AG04449 (cell line): ENCODE measurements around the gene OSBPL2.

Source experiments
- CTCF ChIA-PET: fragments of 350-600 bp; formaldehyde crosslinking; extraction: SDS; loops from one replicate; lab custom pipeline; 2021; ENCODE audit warnings: antibody characterized with exemption; lab: Yijun Ruan, JAX
- POLR2A ChIA-PET: fragments of 400-600, 350-600 bp; formaldehyde crosslinking; extraction: SDS; loops from one replicate; lab custom pipeline; 2020; ENCODE audit warnings: antibody characterized with exemption, inconsistent platforms; lab: Yijun Ruan, JAX
- DNase-seq: peaks from one replicate; pipeline ENCODE4 v3.0.0-alpha.2; 2010; ENCODE audit warnings: low read depth, low spot score
- H3K4me3 ChIP-seq: 2 replicates; pipeline ENCODE4 v1.5.1; 2011; ENCODE audit warnings: low read depth, mild to moderate bottlenecking, control low read depth, low read length
- CTCF ChIP-seq: IDR thresholded peaks from one replicate; pipeline ENCODE4 v1.5.1; 2011; ENCODE audit warnings: mild to moderate bottlenecking, moderate library complexity, low read length, control low read depth, inconsistent platforms; ENCODE audit not compliant: insufficient read depth; ENCODE audit errors: missing control alignments

The OSBPL2 gene

GRCh38 chr20:62277253-62277652, 38.9 kb downstream of the OSBPL2 start:
- TF ChIP-seq CTCF: no peak
- ChIA-PET CTCF (no interaction called here), POLR2A (no interaction called here)
- DNase-seq: no peak
- no peak overlapping the region for H3K4me3 ChIP-seq

- ChIA-PET POLR2A (no interaction called here), CTCF (no interaction called here)
- H3K4me3 ChIP-seq: no peak overlapping the region
- no peak for DNase-seq
- no peak for TF ChIP-seq CTCF
Observed at GRCh38 chr20:62280303-62280702, 42.0 kb downstream of the OSBPL2 start.

DNA sequence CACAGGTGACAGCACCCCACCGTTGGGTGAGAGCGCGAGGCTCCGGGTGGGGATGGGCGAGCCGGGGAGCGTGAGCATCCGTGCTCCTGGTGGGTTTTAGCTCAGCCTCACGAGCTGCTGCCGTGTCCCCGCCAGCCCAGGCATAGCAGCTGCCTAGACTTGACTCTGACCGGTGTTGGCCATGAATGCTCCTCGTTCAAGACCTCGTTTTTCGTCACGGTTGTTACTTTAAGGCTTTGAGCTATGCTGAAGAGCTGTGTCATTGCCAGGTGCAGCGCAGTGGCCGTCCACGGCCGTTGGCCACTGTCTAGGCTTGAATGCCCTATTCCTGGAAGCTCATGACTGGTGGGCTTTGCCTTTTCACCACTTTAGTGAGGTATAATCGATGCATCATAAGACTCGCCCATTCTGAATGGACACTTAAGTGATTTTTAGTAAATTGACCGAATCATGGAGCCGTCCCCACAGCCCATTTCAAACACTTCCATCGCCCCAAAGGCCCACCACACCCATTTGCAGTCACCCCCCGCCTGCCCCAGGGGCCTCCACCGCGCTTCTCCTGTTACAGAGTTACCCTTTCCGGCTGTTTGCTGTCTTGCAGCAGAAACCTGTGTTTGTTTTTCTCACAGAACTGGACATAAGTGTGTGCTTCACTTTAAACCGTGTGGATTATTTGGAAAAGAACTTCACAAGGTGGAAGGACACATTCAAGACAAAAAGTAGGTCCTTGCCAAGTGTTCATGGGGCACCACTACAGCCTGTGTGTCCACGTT, 43.0 kb downstream of the OSBPL2 start:
- POLR2A ChIA-PET: no interaction called here

DNA sequence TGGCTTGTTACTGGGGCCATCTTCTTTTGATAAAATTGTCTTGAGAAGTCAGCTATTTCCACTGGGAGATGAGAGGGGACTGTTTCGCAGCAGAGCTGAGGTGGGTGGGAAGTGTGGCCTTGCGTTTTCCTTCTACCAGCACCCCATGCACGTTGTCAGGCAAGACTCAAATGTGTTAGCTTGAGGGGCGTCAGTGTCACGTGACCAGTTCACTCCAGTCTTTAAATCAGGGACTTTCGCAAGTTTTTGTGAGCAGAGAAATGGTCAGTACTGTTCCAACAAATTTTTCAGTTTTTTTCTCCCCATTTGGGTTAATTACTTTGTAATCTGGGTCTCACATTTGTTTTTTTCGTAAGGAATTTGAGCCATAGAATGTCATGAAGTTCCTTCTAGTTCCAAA, 43.8 kb downstream of the OSBPL2 start:
- DNase-seq: no peak
- ChIA-PET POLR2A (no interaction called here), CTCF (interaction anchor here (1.4 kb wide), 1 partner anchor 101 kb away, joined by 3 read pairs; no protein-coding TSS in a partner anchor)
- TF ChIP-seq CTCF: no peak
- no peak overlapping the region for H3K4me3 ChIP-seq

More for the DNA sequence above, 43.0 kb downstream of the OSBPL2 start:
- DNase-seq: no peak
- no peak for TF ChIP-seq CTCF
- CTCF ChIA-PET: interaction anchor here (1.4 kb wide), 1 partner anchor 101 kb away, joined by 3 read pairs; no protein-coding TSS in a partner anchor
- H3K4me3 ChIP-seq: no peak overlapping the region

DNA sequence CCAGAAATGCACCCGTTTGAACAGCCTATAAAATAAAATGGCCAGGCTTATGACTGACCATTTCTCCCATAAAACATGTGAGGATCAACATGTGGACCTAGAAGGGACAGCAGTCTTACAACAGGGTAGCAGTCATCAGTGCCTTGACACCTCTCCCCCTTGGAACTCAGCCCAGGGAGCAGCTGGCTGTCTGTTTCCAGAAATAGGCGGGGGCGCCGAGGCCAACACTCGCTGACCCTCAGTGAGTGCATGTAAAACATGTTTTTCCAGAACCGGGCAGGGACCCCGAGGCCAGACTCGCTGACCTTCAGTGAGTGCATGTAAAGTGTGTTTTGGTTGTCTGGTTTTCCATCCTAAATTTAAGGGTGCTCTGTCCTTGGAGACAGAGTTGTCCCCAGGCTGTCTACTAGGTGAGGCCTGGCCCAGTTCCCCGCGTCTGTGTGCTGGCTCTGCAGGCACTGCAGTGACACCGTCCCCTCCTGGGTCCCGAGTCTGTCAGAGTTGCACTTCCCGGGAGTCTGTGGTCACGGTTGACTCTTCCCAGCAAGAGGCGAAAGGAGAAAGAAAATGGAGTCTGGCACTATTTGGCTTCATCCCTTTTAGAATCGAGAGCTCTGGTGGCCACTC, 44.7 kb downstream of the OSBPL2 start:
- no peak overlapping the region for H3K4me3 ChIP-seq
- no peak for TF ChIP-seq CTCF
- ChIA-PET POLR2A (no interaction called here), CTCF (interaction anchor here (1.4 to 3.6 kb wide), 2 partner anchors 18 to 100 kb away, joined by 3 to 20 read pairs; partner anchors contain the start of gene ADRM1)
- no peak for DNase-seq

DNA sequence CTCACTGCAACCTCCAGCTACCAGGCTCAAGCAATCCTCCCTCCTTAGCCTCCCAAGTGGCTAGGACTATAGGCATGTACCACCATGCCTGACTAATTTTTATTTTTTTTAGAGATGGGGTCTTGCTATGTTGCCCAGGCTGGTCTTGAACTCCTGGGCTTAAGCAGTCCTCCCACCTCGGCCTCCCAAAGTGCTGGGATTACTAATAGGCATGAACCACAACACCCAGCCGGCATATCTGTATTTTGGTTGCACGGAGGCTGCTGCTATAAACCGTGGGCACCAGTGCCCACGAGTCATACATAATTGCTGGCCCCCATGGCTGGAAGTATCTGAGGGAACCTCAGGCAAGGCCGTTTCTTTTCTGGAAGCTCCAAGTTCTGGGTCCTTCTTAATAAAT, 46.1 kb downstream of the OSBPL2 start:
- no peak for TF ChIP-seq CTCF
- ChIA-PET CTCF (interaction anchor here (0.9 to 3.6 kb wide), 5 partner anchors 16 to 275 kb away, joined by 3 to 20 read pairs (median 3); partner anchors contain the start of gene ADRM1), POLR2A (no interaction called here)
- no peak for DNase-seq
- H3K4me3 ChIP-seq: no peak overlapping the region
